Activated CD4-positive, CD25-positive, alpha-beta regulatory T cell treated with anti-CD3 and anti-CD28 coated beads, Interleukin-2, amount 50 U/mL, for 16 hours (primary cell): ENCODE results near the gene HDGFL3.
"Not testable (repeated sequence)": the region's sequence is repeated elsewhere in the genome, so short reads cannot be mapped to it uniquely, and the experiment has no call there.

Experiments used
- DNase-seq: peaks from one replicate; pipeline ENCODE4 v3.0.0-alpha.2; 2020; ENCODE audit warnings: low read depth, low spot score

The HDGFL3 gene

DNA sequence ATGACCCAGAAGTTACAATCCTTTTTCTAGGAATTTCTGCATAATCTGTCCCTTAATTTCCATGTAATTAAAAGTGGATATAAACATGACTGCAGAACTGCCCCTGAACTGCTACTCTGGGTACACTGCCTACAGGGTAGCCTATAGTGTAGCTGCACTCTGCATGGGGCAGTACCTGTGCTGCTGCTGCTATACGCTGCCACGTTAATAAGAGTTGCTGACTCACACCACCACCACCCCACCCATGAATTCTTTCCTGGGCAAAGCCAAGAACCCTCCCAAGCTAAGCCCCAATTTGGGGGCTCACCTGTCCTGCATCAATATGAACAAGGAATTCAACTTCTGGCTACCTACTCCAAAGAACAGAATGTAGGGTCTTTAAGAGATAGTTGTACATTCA, 13.9 kb downstream of the HDGFL3 start:
- DNase-seq: no peak

DNA sequence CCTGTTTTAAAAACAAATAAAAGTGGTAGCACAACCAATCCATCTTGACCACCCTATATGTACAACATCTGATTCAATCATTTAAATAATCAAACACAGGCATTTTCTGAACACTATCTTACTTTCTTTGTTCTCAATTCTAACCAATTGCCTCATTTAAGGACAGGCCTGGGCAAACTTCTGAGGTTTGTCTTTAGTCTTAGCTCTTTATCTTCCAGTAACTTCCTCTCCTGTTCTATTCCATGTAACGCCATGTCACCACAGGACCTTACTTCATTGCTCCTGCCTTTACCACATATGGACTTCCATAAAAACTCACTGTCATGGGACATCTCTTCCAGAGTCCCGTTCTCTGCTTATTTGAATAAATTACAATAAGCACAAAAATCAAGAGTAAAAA, 14.9 kb downstream of the HDGFL3 start:
- no peak for DNase-seq

DNA sequence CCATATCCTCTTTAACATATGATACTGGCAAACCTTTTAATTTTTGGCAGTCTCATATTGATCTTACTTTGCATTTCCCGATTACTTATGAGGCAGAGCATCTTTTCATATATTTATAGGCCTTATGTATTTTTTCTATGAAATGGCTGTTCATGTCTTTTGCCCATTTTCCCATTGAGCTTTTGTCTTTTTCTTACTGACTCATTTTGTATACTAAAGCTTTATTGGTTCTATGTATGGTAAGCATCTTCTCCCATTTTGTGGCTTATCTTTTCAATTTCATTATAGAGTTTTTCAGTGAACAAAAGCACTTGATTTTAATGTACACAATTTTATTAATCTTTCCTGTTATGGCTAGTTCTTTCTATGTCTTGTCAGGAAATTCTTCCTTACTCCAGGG, 17.2 kb downstream of the HDGFL3 start:
- no peak for DNase-seq

DNA sequence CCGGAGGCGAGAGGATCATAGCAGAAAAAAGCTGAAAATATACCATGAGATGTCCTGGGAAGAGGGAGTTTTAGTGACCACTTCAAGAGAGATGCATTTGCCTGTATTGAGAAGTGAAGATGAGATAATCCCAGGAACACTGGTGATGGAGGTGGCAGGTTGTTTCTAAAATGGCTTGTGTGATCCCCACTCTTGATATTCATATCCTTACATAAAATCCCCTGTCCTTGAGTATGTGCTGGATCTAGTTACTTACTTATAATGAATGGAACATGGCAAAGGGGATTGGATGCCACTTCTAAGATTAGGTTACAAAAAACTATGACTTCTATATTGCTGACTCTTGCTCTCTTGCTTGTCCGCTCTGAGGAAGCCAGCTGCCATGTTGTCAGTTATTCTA, 22.1 kb downstream of the HDGFL3 start:
- DNase-seq: no peak

DNA sequence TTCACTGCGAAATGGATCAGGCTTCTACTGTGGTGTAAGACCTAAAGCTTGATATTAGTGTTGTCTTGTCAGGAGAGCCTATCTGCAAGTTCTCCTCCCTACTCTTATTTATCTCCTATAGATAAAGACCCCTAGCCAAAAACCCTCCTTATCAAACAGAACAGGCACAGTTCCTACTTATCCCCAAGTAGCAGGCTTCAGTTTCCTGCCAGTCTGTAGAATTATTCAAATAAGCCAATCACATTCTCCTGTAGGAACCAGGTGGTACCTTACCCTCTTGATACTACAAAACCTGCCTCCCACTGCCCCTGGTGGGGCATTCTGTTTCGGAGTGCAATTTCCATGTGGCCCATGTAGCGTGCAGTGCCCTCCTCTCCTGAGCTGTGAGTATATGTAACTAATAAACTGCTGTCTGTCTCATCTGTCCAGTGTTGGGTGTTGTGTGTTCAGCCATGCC, 28.7 kb downstream of the HDGFL3 start:
- DNase-seq: no peak

DNA sequence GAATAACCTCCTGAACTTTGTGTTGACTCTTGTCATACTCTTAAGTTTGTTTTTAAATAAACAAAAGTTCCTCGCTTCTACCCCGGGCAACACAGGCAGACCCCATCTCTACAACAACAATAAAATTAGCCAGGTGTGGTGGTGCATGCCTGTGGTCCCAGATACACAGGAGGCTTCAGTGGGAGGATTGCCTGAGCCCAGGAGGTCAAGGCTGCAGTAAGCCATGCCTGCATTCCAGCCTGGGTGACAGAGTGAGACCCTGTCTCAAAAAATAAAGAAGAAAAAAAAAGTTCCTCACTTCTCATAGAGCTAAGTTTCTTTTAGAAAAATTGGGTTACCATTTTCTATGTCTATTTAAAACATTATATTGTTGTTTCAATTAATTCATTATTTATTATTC, 29.2 kb downstream of the HDGFL3 start:
- no peak for DNase-seq

DNA sequence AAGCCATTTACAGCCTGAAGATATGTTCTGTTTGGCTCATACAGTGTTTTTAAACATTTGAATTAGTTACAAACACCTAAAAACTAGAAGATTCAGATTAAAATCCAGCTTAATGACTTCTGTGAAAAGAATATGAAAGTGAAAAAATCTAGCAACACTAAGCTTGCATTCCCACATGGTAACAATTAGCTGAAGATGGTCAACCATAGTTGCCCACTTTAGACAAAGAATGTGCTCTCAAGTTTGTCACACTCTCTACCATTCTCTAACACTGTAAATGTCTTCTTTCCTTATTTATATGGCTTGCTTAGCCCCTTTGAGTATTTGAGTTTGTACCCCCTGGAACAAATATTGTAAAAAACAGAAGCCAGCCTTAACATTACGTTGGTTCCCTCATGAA, 32.7 kb downstream of the HDGFL3 start:
- DNase-seq: no peak

DNA sequence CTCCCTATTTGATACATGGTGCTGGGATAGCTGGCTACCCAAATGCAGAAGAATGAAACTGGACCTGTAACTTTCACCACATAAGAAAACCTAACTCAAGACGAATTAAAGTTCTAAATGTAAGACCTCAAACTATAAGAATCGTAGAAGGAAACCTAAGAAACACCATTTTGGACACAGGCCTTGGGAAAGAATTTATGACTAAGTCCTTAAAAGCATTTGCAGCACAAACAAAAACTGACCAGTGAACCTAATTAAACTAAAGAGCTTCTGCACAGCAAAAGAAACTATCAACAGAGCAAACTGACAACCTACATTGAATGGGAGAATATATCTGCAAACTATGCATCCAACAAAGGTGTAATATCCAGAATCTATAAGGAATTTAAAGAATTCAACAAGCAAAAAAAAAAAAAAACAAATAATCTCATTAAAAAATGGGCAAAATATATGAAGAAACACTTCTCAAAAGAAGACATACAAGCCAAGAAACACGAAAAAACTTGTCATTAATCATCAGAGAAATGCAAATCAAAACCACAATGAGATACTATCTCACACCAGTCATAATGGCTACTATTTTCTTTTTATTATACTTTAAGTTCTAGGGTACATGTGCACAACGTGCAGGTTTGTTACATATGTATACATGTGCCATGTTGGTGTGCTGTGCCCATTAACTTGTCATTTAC, 37.0 kb downstream of the HDGFL3 start:
- no peak for DNase-seq

DNA sequence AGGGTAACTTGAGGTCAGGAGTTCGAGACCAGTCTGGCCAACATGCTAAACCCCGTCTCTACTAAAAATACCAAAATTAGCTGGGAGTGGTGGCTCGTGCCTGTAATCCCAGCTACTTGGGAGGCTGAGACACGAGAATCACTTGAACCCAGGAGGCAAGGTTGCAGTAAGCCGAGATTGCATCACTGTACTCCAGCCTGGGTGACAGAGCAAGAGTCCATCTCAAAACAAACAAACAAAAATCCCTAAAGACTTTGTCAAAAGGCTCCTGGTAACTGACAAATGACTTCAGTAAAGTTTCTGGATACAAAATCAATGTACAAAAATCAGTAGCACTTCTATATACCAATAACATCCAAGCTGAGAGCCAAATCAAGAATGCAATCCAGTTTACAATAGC, 38.0 kb downstream of the HDGFL3 start:
- not testable (repeated sequence) for DNase-seq

DNA sequence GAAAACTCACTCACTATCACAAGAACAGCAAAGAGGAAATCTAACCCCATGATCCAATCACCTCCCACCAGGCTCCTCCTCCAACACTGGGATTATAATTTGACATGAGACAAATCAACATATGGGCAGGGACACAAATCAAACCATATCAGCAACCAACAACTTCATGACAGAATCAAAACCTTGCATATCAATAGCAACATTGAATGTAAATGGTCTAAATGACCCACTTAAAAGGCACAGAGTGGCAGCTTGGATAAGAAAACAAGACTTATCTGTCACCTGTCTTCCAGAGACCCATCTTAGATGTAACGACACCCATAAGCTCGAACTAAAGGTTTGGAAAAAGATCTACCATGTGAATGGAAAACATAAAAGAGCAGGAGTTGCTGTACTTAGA, 40.8 kb downstream of the HDGFL3 start:
- DNase-seq: no peak

DNA sequence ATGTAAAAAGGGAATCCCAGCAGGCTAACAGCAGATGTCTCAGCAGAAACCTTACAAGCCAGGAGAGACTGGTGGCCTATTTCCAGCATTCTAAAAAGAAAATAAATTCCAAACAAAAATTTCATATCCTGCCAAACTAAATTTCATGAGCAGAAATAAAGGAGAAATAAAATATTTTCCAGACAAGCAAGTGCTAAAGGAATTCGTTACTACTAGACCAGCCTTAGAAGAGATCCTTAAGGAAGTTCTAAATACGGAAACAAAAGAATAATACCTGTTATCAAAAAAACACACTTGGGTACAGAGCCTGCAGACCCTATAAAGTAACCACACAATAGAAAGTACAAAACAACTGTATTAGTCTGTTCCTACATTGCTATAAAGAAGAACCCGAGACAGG, 41.4 kb downstream of the HDGFL3 start:
- DNase-seq: no peak

DNA sequence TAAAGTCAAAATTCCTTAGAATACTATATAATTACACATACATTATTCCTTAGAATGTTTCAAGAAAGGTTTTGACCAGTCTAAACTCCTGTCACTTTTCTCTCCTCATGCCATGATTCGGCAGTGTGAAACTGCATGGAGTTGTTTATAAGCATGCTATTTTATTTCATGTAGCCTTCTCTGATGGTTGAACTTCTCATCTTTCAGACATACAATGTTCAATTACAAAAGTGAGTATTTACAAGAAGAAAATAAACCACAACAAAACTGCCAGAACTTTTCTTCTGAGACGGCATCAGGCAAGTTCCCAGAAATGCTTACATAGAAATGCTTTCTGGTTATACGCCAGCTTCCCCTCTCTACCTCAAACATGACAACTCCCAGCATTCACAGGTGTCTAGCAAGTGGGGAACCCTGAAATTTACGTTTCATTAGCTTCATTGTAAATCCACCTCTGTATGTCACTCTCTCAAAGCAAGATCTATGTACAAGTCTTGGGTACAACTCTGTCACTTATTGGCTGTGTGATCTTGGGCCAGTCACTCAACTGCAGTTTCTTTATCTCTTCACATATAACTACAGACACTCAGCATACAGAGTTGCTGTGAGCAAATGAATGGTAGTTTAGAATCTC, 42.7 kb downstream of the HDGFL3 start:
- no peak for DNase-seq

DNA sequence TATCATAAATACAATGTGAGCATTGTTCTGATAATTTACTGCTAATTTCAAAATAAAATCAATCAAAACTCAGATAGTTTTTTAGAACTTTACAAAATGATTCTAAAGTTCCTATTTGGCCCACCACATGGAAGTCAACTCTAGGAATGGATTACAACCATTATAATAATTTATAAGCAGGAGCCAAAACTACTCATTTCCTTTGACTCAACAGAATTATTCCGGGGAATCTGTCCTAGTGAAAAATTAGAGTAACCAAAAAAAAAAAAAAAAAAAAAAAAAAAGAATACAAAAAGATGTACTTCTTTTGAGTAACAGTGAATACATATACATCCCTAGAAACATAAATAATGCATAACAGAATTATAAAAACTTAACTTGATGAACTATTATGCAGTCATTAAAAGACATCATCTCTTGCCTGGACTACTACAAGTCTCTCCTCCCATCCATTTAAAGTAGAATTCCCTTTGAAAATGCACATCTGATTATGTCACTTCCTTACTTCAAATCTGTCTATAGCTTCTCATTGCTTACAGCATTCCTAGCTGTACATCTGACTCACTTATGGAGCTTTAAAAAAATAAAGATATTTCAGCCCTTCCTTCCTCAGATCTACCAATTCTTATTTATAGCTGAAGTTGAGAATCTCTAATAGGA, 43.4 kb downstream of the HDGFL3 start:
- no peak for DNase-seq

DNA sequence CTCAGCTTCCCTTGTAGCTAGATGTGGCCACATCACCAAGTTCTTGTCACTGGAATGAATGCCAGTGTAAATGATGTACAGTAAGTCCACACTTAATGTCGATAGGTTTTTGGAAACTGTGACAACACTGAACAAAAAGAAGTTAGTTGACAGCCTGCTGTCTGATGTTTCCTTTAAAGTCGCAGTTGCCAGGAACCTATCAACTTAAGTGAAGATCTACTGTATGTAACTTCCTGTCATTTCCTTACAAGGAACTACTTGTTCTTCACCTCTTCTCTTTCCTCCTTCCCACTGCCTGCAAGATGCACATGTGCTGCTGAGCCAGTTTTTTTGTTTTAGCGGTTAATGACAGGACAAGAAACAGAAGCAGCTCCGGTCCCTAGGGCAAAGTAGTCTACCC, 44.6 kb downstream of the HDGFL3 start:
- no peak for DNase-seq

DNA sequence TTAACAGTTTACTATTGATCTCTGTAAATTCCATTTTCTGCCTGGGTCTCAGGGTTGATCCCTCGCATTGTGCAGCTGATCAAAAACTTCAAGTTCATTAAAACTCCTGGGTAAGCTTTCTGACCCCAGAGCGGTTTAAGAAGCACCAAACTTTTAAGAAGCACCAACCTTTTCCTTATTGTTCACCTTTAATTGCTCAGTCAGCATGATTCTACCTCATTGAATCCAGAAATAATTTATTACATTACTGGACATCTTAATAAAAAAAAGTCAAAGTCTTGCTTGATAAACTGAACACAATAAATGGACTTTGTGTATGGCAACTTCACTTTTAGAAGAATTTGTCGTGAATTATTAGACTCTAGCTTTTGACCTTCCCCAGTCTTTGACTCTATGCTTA, 46.9 kb downstream of the HDGFL3 start:
- DNase-seq: no peak

DNA sequence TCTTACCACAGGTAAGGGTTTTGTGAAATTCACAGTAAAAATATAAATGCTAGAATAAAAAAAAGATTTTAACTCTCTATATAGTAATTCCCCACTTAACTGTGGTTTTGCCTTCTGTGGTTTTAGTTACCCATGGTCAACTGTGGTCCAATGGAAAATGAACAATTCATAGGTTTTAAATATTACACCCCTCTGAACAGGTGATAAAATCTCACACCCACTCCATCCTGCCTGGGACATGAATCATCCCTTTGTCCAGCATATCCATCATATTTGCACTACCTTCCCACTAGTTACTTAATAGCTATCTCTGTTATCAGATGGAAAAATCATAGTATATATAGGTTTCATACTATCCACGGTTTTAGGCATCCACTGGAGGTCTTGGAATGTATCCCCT, 49.2 kb downstream of the HDGFL3 start:
- DNase-seq: no peak

DNA sequence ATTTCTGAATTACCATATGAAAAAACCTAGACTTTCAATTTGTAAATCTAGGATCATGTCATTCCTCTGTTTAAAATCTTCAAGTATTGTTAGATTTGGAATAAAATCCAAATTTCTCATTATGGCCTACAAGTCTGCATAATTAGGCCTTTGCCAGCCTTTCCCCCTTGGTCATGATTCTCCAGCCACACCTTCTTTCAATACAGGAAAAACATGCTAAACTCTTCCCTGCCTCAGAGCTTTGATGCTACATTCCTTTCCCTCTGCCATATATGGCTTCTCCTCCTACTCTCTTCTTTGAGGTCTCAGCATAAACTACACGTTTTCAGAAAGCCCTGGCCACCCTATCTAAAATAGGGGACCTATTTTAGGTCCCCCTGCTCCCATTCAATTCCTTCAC, 51.7 kb downstream of the HDGFL3 start:
- DNase-seq: no peak

DNA sequence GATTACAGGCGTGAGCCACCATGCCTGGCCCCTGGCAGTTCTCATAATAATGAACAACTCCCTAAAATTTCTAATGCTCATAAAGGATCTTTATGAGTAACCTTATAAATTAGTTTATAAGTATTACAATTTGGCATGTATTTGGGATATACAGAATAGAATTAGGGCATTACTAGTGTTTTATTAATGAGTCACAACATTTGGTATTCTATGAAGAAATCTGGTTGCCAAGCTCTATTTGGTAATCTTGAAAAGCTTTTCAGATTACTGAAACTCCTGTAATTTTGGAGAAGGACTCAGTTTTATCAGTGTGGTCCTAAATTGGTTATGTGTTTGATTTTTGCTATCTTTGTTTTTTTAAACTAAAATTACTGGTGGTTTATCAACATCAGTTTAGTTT, 54.3 kb downstream of the HDGFL3 start:
- no peak for DNase-seq

DNA sequence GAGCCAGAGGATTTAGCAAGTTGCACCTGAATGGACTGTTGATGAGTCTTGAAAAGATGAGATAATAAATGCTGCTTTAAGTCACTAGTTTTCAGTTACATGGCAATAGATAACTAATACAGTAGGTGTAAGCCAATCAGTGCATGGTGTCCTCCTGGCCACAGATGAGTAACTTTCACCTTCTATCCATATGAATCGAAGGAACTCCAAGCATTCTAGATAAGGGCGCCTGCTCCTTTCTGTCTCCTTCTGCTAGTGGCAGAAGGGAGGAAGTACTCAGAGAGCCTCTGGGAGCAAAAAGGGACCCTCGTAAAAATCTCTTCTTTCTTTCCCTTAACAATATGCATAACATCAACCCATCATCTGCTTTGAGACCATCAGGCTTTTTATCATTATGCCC, 62.9 kb downstream of the HDGFL3 start:
- no peak for DNase-seq

DNA sequence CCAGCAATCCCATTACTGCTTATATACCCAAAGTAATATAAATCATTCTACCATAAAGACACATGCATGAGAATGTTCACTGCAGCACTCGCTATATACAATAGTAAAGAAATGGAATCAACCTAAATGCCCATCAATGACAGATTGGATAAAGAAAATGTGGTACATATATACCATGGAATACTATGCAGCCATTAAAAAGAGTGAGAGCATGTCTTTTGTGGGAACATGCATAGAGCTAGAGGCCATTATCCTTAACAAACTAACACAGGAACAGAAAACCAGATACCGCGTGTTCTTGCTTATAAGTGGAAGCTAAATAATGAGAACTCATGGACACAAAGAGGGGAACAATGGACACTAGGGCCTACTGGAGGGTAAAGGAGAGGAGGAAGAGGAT, 65.5 kb downstream of the HDGFL3 start:
- DNase-seq: not testable (repeated sequence)

DNA sequence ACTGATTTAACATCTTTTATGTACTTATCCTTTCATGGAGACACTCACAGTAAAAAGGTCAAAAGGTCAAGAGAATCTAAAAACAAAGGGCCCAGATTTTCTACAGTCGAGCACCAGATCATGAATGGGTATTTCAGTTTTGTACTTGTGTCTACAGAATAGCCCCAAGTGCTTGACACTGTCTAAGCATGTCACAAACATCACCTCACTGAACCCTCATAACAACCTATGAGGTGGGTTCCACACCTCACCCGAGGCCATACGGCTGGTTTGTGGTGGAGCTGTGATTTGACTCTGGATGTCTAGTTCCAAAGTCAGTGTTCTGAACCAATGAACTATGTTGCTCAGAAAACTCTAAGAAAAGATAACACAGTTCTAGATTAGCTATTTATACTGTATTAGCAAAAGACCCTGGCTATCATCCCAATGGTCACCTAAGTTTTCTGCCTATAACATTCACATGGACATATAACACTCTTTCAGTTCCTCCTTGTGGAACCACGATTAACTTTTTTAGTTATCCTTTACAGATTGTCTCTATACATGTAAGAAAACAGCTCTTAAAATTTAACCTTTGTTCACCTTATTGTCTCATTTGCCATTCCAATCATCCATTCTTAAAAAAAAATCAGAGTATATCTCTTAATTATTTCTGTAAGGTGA, 74.6 kb downstream of the HDGFL3 start:
- DNase-seq: no peak

DNA sequence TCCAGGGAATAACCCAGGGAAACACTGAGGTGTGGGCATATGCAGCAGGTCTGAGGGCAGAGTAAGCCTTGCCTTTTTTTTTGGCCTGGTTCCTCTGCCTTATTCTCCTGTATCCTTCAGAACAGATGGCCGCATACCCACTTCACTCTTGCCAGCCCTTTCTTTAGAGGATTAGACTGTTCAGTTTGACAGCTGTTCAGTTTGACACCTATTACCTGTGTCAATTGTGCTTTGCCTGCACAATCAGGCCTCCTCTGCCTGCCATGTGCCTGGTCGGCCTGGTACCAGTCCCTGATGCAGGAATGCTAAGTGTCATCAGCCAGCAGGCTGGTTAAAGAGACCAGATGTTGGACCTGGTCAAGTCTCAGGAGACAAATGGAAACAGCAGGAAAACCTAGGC, 77.8 kb downstream of the HDGFL3 start:
- DNase-seq: no peak
